ENCODE results near the gene LRBA.
"Not testable (repeated sequence)": the region's sequence is repeated elsewhere in the genome, so short reads cannot be mapped to it uniquely, and the experiment has no call there.

LRBA gene

GRCh38 chr4:150570862-150571261 is 444.2 kb downstream of the LRBA start:
- TF ChIP-seq, protein P1, sequence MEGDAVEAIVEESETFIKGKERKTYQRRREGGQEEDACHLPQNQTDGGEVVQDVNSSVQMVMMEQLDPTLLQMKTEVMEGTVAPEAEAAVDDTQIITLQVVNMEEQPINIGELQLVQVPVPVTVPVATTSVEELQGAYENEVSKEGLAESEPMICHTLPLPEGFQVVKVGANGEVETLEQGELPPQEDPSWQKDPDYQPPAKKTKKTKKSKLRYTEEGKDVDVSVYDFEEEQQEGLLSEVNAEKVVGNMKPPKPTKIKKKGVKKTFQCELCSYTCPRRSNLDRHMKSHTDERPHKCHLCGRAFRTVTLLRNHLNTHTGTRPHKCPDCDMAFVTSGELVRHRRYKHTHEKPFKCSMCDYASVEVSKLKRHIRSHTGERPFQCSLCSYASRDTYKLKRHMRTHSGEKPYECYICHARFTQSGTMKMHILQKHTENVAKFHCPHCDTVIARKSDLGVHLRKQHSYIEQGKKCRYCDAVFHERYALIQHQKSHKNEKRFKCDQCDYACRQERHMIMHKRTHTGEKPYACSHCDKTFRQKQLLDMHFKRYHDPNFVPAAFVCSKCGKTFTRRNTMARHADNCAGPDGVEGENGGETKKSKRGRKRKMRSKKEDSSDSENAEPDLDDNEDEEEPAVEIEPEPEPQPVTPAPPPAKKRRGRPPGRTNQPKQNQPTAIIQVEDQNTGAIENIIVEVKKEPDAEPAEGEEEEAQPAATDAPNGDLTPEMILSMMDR (conservative IDR thresholded peaks at IDR 0.05; ENCODE audit: low read depth, low read length) = no peak

GRCh38 chr4:150569998-150570535 is 445.0 kb downstream of the LRBA start:
- H3K4me3 ChIP-seq (ENCODE audit: low read length) = no peak overlapping the region
- no peak for DNase-seq (ENCODE audit: low read depth)
- TF ChIP-seq, protein P1 (conservative IDR thresholded peaks at IDR 0.05; ENCODE audit: low read depth, low read length) = no peak

More at GRCh38 chr4:150570862-150571261, 444.2 kb downstream of the LRBA start:
- no peak for DNase-seq (ENCODE audit: low read depth)
- no peak overlapping the region for H3K4me3 ChIP-seq (ENCODE audit: low read length)

DNA sequence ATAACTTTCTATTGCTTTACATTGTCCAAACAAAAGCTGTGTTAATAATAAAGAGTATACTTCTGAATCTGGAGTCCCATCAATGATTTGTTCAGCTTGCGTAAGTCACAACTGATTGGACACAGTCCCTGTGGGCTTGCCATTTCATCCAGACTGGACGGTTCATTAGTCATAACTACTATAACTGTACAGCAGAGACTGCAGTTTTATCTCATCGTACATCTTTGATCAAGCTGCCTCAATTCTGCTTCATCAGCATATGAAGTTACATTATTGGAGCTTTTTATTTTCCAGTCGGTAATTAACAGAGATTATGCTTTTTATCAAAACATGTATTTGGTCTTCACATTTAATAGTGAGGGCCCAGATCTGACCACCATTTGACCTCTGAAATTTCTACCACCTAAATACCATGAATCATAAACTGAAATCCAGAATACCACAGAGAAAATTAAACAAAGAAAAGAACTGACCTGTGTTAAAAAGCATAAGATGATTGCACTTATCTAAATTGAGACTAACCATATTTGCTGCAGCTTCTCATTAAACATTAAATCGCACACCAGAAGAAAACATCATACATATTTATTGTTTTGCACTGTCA is 445.6 kb downstream of the LRBA start:
- TF ChIP-seq, protein P1 (conservative IDR thresholded peaks at IDR 0.05; ENCODE audit: low read depth, low read length) = no peak
- DNase-seq (ENCODE audit: low read depth) = no peak

GRCh38 chr4:150567070-150567469 is 448.0 kb downstream of the LRBA start:
- TF ChIP-seq, protein P1 (conservative IDR thresholded peaks at IDR 0.05; ENCODE audit: low read depth, low read length) = no peak
- no peak overlapping the region for H3K4me3 ChIP-seq (ENCODE audit: low read length)
- DNase-seq (ENCODE audit: low read depth) = no peak

More for the DNA sequence above, 445.6 kb downstream of the LRBA start:
- H3K4me3 ChIP-seq (ENCODE audit: low read length) = no peak overlapping the region

DNA sequence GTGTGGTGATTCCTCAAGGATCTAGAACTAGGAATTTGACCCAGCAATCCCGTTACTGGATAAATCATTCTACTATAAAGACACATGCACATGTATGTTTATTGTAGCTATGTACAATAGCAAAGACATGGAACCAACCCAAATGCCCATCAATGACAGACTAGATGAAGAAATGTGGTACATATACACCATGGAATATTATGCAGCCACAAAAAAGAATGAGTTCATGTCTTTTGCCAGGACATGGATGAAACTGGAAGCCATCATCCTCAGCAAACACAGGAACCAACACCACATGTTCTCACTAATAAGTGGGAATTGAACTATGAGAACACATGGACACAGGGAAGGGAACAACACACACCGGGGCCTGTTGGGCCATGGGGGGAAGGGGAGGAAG is 450.1 kb downstream of the LRBA start:
- H3K4me3 ChIP-seq (ENCODE audit: low read length); DNase-seq (ENCODE audit: low read depth): not testable (repeated sequence)

DNA sequence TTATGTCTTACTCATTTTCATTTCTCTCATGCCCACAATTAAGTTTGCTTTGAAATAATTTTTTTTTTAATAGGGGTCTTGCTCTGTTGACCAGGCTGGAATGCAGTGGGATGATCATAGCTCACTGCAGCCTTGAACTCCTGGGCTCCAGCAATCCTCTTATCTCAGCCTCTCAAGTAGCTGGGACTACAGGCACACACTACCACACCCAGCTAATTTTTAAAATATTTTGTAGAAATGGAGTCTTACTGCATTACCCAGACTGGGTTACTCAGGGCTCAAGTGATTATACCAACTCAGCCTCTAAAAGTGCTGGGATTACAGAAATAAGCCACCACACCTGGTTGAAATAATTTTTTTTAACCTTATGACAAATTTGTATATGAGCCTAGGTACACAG is 452.3 kb downstream of the LRBA start:
- no peak for DNase-seq (ENCODE audit: low read depth)
- TF ChIP-seq, protein P1 (conservative IDR thresholded peaks at IDR 0.05; ENCODE audit: low read depth, low read length) = no peak
- no peak overlapping the region for H3K4me3 ChIP-seq (ENCODE audit: low read length)

DNA sequence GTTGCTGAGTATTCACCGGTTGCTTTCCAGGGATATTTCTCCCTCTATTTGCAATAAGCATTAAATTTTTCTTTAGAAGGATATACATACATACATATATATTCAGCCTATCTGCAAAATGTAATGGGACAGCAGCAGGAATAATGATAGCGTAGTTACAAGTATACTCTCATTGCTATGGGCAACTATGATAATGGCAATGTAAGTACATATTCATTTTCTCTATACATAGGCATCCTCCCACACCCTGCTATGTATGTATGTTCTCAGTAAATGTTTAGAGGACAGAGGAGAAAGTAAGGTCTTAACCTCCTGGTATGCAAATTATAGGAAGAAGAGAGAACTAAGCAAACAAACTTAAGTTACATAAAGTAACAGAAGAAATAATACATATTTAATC is 452.8 kb downstream of the LRBA start:
- TF ChIP-seq, protein P1 (conservative IDR thresholded peaks at IDR 0.05; ENCODE audit: low read depth, low read length) = no peak
- DNase-seq (ENCODE audit: low read depth) = no peak
- no peak overlapping the region for H3K4me3 ChIP-seq (ENCODE audit: low read length)
